Stimulated activated CD8-positive, alpha-beta memory T cell treated with anti-CD3 and anti-CD28 coated beads, Interleukin-7, amount 100 ng/mL, for 1 hour (primary cell): ENCODE results near the gene SERINC2.

Source experiments
- DNase-seq, 2 donors: peaks; one replicate each; pipeline ENCODE4 v3.0.0-alpha.2; 2020; ENCODE audit warnings: low read depth in 2 of 2

Gene SERINC2

GRCh38 chr1:31434101-31434871 lies 21.3 kb downstream of the SERINC2 start:
- no peak for DNase-seq

- no peak for DNase-seq
Measured at GRCh38 chr1:31434979-31435378, 22.0 kb downstream of the SERINC2 start.

GRCh38 chr1:31435471-31436409 lies 22.7 kb downstream of the SERINC2 start:
- DNase-seq: no peak

GRCh38 chr1:31436596-31437432 lies 23.8 kb downstream of the SERINC2 start:
- DNase-seq: no peak

GRCh38 chr1:31437433-31438037 lies 24.5 kb downstream of the SERINC2 start:
- DNase-seq: no peak

- DNase-seq: no peak
Measured at GRCh38 chr1:31439276-31439675, 26.3 kb downstream of the SERINC2 start.

GRCh38 chr1:31441073-31441472 lies 28.1 kb downstream of the SERINC2 start:
- DNase-seq: no peak

- no peak for DNase-seq
Measured at GRCh38 chr1:31441558-31441957, 28.5 kb downstream of the SERINC2 start.

- no peak for DNase-seq
Measured at GRCh38 chr1:31441970-31442647, 29.1 kb downstream of the SERINC2 start.

GRCh38 chr1:31442648-31442994 lies 29.6 kb downstream of the SERINC2 start:
- no peak for DNase-seq

- no peak for DNase-seq
Measured at GRCh38 chr1:31443673-31444072, 30.7 kb downstream of the SERINC2 start.

GRCh38 chr1:31444725-31445448 lies 31.9 kb downstream of the SERINC2 start:
- no peak for DNase-seq

- no peak for DNase-seq
Measured at GRCh38 chr1:31445951-31446350, 32.9 kb downstream of the SERINC2 start.

GRCh38 chr1:31447210-31447609 lies 34.2 kb downstream of the SERINC2 start:
- no peak for DNase-seq

- no peak for DNase-seq
Measured at GRCh38 chr1:31453384-31454079, 40.5 kb downstream of the SERINC2 start.

GRCh38 chr1:31458287-31458896 lies 45.4 kb downstream of the SERINC2 start:
- no peak for DNase-seq

- no peak for DNase-seq
Measured at GRCh38 chr1:31460027-31460426, 47.0 kb downstream of the SERINC2 start.

GRCh38 chr1:31467005-31467674 lies 54.1 kb downstream of the SERINC2 start:
- no peak for DNase-seq
